ENCODE measurements around the gene DMAP1.

DMAP1 gene

GRCh38 chr1:44251486-44251885, 38.2 kb downstream of the DMAP1 start:
- Histone ChIP-seq H3K4me2 (ENCODE audit: low read length) (no peak overlapping the region), H3K14ac (ENCODE audit: low read length) (no peak overlapping the region), H3K9ac (ENCODE audit: low read length) (no peak overlapping the region), H2BK12ac (ENCODE audit: low read length) (no peak overlapping the region), H2BK120ac (ENCODE audit: insufficient read depth, low read length, poor library complexity) (no peak overlapping the region), H3K23ac (ENCODE audit: low read length) (no peak overlapping the region), H2AFZ (ENCODE audit: insufficient read depth, low read length, poor library complexity) (no peak overlapping the region), H3K36me3 (ENCODE audit: control insufficient read depth in 1 of 2, insufficient read depth in 2 of 2, low read length in 2 of 2) (peaks cover 0 to 10% of the 10 kb centered on the region in 2 experiments), H4K91ac (ENCODE audit: low read depth, low read length) (no peak overlapping the region), H3K27me3 (ENCODE audit: insufficient read depth, low read length) (no peaks in the 10 kb centered on the region), H3K18ac (ENCODE audit: low read length) (no peak overlapping the region), H3K79me1 (ENCODE audit: low read length) (no peaks in the 10 kb centered on the region), H3K79me2 (ENCODE audit: control insufficient read depth, insufficient read depth, low read length, poor library complexity) (no peaks in the 10 kb centered on the region), H4K12ac (ENCODE audit: low read depth, low read length) (no peak overlapping the region), H2AK5ac (ENCODE audit: low read length) (no peak overlapping the region), H3K4ac (ENCODE audit: low read depth, low read length) (no peak overlapping the region), H3K27ac (ENCODE audit: low read depth, low read length) (no peak overlapping the region), H3K4me3 (ENCODE audit: low read depth, low read length) (no peak overlapping the region), H4K8ac (ENCODE audit: low read depth, low read length) (no peak overlapping the region), H3K9me3 (ENCODE audit: insufficient read depth, low read depth, low read length) (no peaks in the 10 kb centered on the region), H3K4me1 (ENCODE audit: control insufficient read depth in 1 of 2, insufficient read depth in 2 of 2, low read length in 2 of 2) (no peaks in the 10 kb centered on the region), H2BK5ac (ENCODE audit: low read depth, low read length, poor library complexity) (no peak overlapping the region)
- no peak for DNase-seq
- no CpG with 5 or more reads among the region's 1 CpG for WGBS (ENCODE audit: extremely low coverage, insufficient coverage, insufficient read length)

GRCh38 chr1:44251989-44252671, 38.9 kb downstream of the DMAP1 start:
- no peak overlapping the region for H3K9ac ChIP-seq (ENCODE audit: low read length)
- H4K12ac ChIP-seq (ENCODE audit: low read depth, low read length), result no peak overlapping the region
- no peaks in the 10 kb centered on the region for H3K79me1 ChIP-seq (ENCODE audit: low read length)
- no peak overlapping the region for H3K4me2 ChIP-seq (ENCODE audit: low read length)
- DNase-seq, result no peak
- H4K91ac ChIP-seq (ENCODE audit: low read depth, low read length), result no peak overlapping the region
- H3K14ac ChIP-seq (ENCODE audit: low read length), result no peak overlapping the region
- no peak overlapping the region for H2BK12ac ChIP-seq (ENCODE audit: low read length)
- H3K79me2 ChIP-seq (ENCODE audit: control insufficient read depth, insufficient read depth, low read length, poor library complexity), result no peaks in the 10 kb centered on the region
- no peaks in the 10 kb centered on the region for H3K9me3 ChIP-seq (ENCODE audit: insufficient read depth, low read depth, low read length)
- peaks cover 0 to 10% of the 10 kb centered on the region in 2 experiments for H3K36me3 ChIP-seq (ENCODE audit: control insufficient read depth in 1 of 2, insufficient read depth in 2 of 2, low read length in 2 of 2)
- H3K4me1 ChIP-seq (ENCODE audit: control insufficient read depth in 1 of 2, insufficient read depth in 2 of 2, low read length in 2 of 2), result no peaks in the 10 kb centered on the region
- H3K4ac ChIP-seq (ENCODE audit: low read depth, low read length), result no peak overlapping the region
- H4K8ac ChIP-seq (ENCODE audit: low read depth, low read length), result no peak overlapping the region
- WGBS (ENCODE audit: extremely low coverage, insufficient coverage, insufficient read length), result no CpG with 5 or more reads among the region's 23 CpGs
- no peak overlapping the region for H3K18ac ChIP-seq (ENCODE audit: low read length)
- H3K23ac ChIP-seq (ENCODE audit: low read length), result no peak overlapping the region
- no peaks in the 10 kb centered on the region for H3K27me3 ChIP-seq (ENCODE audit: insufficient read depth, low read length)
- no peak overlapping the region for H2AFZ ChIP-seq (ENCODE audit: insufficient read depth, low read length, poor library complexity)
- no peak overlapping the region for H2BK120ac ChIP-seq (ENCODE audit: insufficient read depth, low read length, poor library complexity)
- no peak overlapping the region for H2AK5ac ChIP-seq (ENCODE audit: low read length)
- no peak overlapping the region for H3K27ac ChIP-seq (ENCODE audit: low read depth, low read length)
- H2BK5ac ChIP-seq (ENCODE audit: low read depth, low read length, poor library complexity), result no peak overlapping the region
- H3K4me3 ChIP-seq (ENCODE audit: low read depth, low read length), result no peak overlapping the region

- no peak for DNase-seq
- H2AFZ ChIP-seq (ENCODE audit: insufficient read depth, low read length, poor library complexity), result no peak overlapping the region
- H3K23ac ChIP-seq (ENCODE audit: low read length), result no peak overlapping the region
- no peak overlapping the region for H2BK12ac ChIP-seq (ENCODE audit: low read length)
- no peak overlapping the region for H3K18ac ChIP-seq (ENCODE audit: low read length)
- H4K12ac ChIP-seq (ENCODE audit: low read depth, low read length), result no peak overlapping the region
- H3K36me3 ChIP-seq (ENCODE audit: control insufficient read depth in 1 of 2, insufficient read depth in 2 of 2, low read length in 2 of 2), result peaks cover 0 to 5% of the 10 kb centered on the region in 2 experiments
- H3K4me2 ChIP-seq (ENCODE audit: low read length), result no peak overlapping the region
- H4K91ac ChIP-seq (ENCODE audit: low read depth, low read length), result no peak overlapping the region
- H2AK5ac ChIP-seq (ENCODE audit: low read length), result no peak overlapping the region
- H3K14ac ChIP-seq (ENCODE audit: low read length), result no peak overlapping the region
- no peaks in the 10 kb centered on the region for H3K4me1 ChIP-seq (ENCODE audit: control insufficient read depth in 1 of 2, insufficient read depth in 2 of 2, low read length in 2 of 2)
- H3K9ac ChIP-seq (ENCODE audit: low read length), result no peak overlapping the region
- no CpG with 5 or more reads among the region's 4 CpGs for whole genome bisulfite sequencing (ENCODE audit: extremely low coverage, insufficient coverage, insufficient read length)
- H2BK5ac ChIP-seq (ENCODE audit: low read depth, low read length, poor library complexity), result no peak overlapping the region
- no peak overlapping the region for H2BK120ac ChIP-seq (ENCODE audit: insufficient read depth, low read length, poor library complexity)
- H3K4me3 ChIP-seq (ENCODE audit: low read depth, low read length), result no peak overlapping the region
- no peak overlapping the region for H3K4ac ChIP-seq (ENCODE audit: low read depth, low read length)
- no peaks in the 10 kb centered on the region for H3K79me1 ChIP-seq (ENCODE audit: low read length)
- no peaks in the 10 kb centered on the region for H3K79me2 ChIP-seq (ENCODE audit: control insufficient read depth, insufficient read depth, low read length, poor library complexity)
- H3K9me3 ChIP-seq (ENCODE audit: insufficient read depth, low read depth, low read length), result no peaks in the 10 kb centered on the region
- no peak overlapping the region for H3K27ac ChIP-seq (ENCODE audit: low read depth, low read length)
- no peak overlapping the region for H4K8ac ChIP-seq (ENCODE audit: low read depth, low read length)
- H3K27me3 ChIP-seq (ENCODE audit: insufficient read depth, low read length), result no peaks in the 10 kb centered on the region
Measured at GRCh38 chr1:44254392-44254910, 41.2 kb downstream of the DMAP1 start.

GRCh38 chr1:44256762-44257554, 43.7 kb downstream of the DMAP1 start:
- Histone ChIP-seq H3K79me2 (ENCODE audit: control insufficient read depth, insufficient read depth, low read length, poor library complexity) (no peaks in the 10 kb centered on the region), H3K79me1 (ENCODE audit: low read length) (no peaks in the 10 kb centered on the region), H3K36me3 (ENCODE audit: control insufficient read depth in 1 of 2, insufficient read depth in 2 of 2, low read length in 2 of 2) (peaks cover 0 to 2% of the 10 kb centered on the region in 2 experiments), H3K4me1 (ENCODE audit: control insufficient read depth in 1 of 2, insufficient read depth in 2 of 2, low read length in 2 of 2) (peaks cover 3 to 4% of the 10 kb centered on the region in 2 experiments), H3K23ac (ENCODE audit: low read length) (no peak overlapping the region), H2BK12ac (ENCODE audit: low read length) (no peak overlapping the region), H2AFZ (ENCODE audit: insufficient read depth, low read length, poor library complexity) (no peak overlapping the region), H2AK5ac (ENCODE audit: low read length) (no peak overlapping the region), H3K27ac (ENCODE audit: low read depth, low read length) (no peak overlapping the region), H3K4me3 (ENCODE audit: low read depth, low read length) (no peak overlapping the region), H3K18ac (ENCODE audit: low read length) (no peak overlapping the region), H3K27me3 (ENCODE audit: insufficient read depth, low read length) (no peaks in the 10 kb centered on the region), H4K91ac (ENCODE audit: low read depth, low read length) (no peak overlapping the region), H3K9me3 (ENCODE audit: insufficient read depth, low read depth, low read length) (peaks cover 2% of the 10 kb centered on the region), H4K8ac (ENCODE audit: low read depth, low read length) (no peak overlapping the region), H2BK5ac (ENCODE audit: low read depth, low read length, poor library complexity) (no peak overlapping the region), H3K9ac (ENCODE audit: low read length) (no peak overlapping the region), H3K4ac (ENCODE audit: low read depth, low read length) (no peak overlapping the region), H3K14ac (ENCODE audit: low read length) (no peak overlapping the region), H3K4me2 (ENCODE audit: low read length) (no peak overlapping the region), H4K12ac (ENCODE audit: low read depth, low read length) (no peak overlapping the region), H2BK120ac (ENCODE audit: insufficient read depth, low read length, poor library complexity) (no peak overlapping the region)
- no CpG with 5 or more reads among the region's 10 CpGs for WGBS (ENCODE audit: extremely low coverage, insufficient coverage, insufficient read length)
- no peak for DNase-seq

Data from trophoblast cell (in vitro differentiated cells and primary cell).